PC-9 (cell line): ENCODE data around the gene RRAS. TPM values are rescaled to one million over a fixed set of nuclear protein-coding genes. Genes with fewer than 3 reads are reported as not detected.

ENCODE experiments used
- BruUV-seq: library from RNA; stranded (reverse); fragments of 400-500 nt; replicated peaks from 2 replicates; lab custom pipeline; 2021; lab: Mats Ljungman, UMichigan
- CTCF ChIA-PET: fragments of 300-600 bp; sonication (Branson Sonifier 250); formaldehyde crosslinking; loops from one replicate; lab custom pipeline; 2022; ENCODE audit warnings: antibody characterized with exemption; lab: Charles Lee
- POLR2A ChIA-PET: fragments of 300-600 bp; sonication (Branson Sonifier 250); formaldehyde crosslinking; loops from one replicate; lab custom pipeline; 2022; ENCODE audit warnings: antibody characterized with exemption; ENCODE audit not compliant: unreplicated experiment; lab: Charles Lee
- DNase-seq, 2 experiments: peaks; one replicate each; pipeline versions ENCODE4 v3.0.0 to v3.0.0-alpha.2; 2015 to 2022; ENCODE audit warnings: mixed read lengths in 1 of 2
- H2AFZ ChIP-seq: fragments of 200-600 bp; sonication (generic); 2 replicates; pipeline ENCODE4 v1.8.1; 2017; ENCODE audit warnings: antibody characterized with exemption
- H3F3A ChIP-seq: fragments of 200-600 bp; sonication (generic); 2 replicates; pipeline ENCODE4 v1.8.1; 2017; ENCODE audit warnings: antibody characterized with exemption, mild to moderate bottlenecking, low read depth; ENCODE audit not compliant: insufficient read depth
- H3K27ac ChIP-seq: fragments of 200-600 bp; sonication (generic); 2 replicates; pipeline ENCODE4 v1.6.1; 2016; ENCODE audit warnings: mixed run types
- H3K27me3 ChIP-seq: fragments of 200-600 bp; sonication (generic); 2 replicates; pipeline ENCODE4 v1.6.1; 2016; ENCODE audit warnings: low read depth, mixed run types; ENCODE audit not compliant: insufficient read depth
- H3K36me3 ChIP-seq: fragments of 200-600 bp; sonication (generic); 2 replicates; pipeline ENCODE4 v1.6.1; 2016; ENCODE audit warnings: low read depth, mixed run types
- H3K4me1 ChIP-seq: fragments of 200-600 bp; sonication (generic); replicated peaks from 2 replicates; pipeline ENCODE4 v1.6.1; 2016; ENCODE audit warnings: mixed run types; ENCODE audit not compliant: insufficient read depth
- H3K4me2 ChIP-seq: fragments of 200-600 bp; sonication (generic); 2 replicates; pipeline ENCODE4 v1.6.1; 2017; ENCODE audit warnings: mixed run types
- H3K4me3 ChIP-seq: fragments of 200-600 bp; sonication (generic); 2 replicates; pipeline ENCODE4 v1.6.1; 2016; ENCODE audit warnings: mixed run types
- H3K79me2 ChIP-seq: fragments of 200-600 bp; sonication (generic); 2 replicates; pipeline ENCODE4 v1.6.1; 2017; ENCODE audit warnings: low read depth, mixed run types
- H3K9me2 ChIP-seq: fragments of 200-600 bp; sonication (generic); 2 replicates; pipeline ENCODE4 v1.8.1; 2017; ENCODE audit warnings: mild to moderate bottlenecking; ENCODE audit not compliant: insufficient read depth
- H3K9me3 ChIP-seq: fragments of 200-600 bp; sonication (generic); 2 replicates; pipeline ENCODE4 v1.8.1; 2016; ENCODE audit warnings: low read depth; ENCODE audit not compliant: insufficient read depth
- H4K20me1 ChIP-seq: fragments of 200-600 bp; sonication (generic); 2 replicates; pipeline ENCODE4 v1.8.1; 2017; ENCODE audit not compliant: insufficient read depth
- CTCF ChIP-seq: fragments of 200-600 bp; sonication (generic); conservative IDR thresholded peaks from 2 replicates; pipeline ENCODE4 v1.6.1; 2017; ENCODE audit warnings: mixed run types, antibody characterized with exemption, mild to moderate bottlenecking, moderate library complexity
- EZH2 ChIP-seq: fragments of 200-600 bp; sonication (generic); IDR thresholded peaks from 2 replicates; pipeline ENCODE4 v1.8.0; 2017; ENCODE audit warnings: antibody characterized with exemption, low read depth
- intact Hi-C: fragments of 100-400 bp; cut with micrococcal nuclease; formaldehyde crosslinking; loops from one replicate; pipeline ENCODE4 v1.10.0; 2022; ENCODE audit not compliant: unreplicated experiment
- total RNA-seq: library from RNA; stranded (reverse); gene quantifications from 2 replicates; pipeline ENCODE4 v1.2.3, GENCODE V29; 2021

The RRAS gene
- total RNA-seq, 1 experiment from 2014 or later: 36.6 TPM

GRCh38 chr19:49642492-49643035, 2.6 kb upstream of the RRAS start:
- Histone ChIP-seq H3K36me3 (peaks cover 11% of the 10 kb centered on the region), H3K4me2 (peak overlapping the region; percentile 99), H3F3A (peaks cover 21% of the 10 kb centered on the region), H3K4me3 (peak overlapping the region; percentile 97), H4K20me1 (peaks cover 26% of the 10 kb centered on the region), H3K79me2 (peaks cover 58% of the 10 kb centered on the region), H3K4me1 (peaks cover 37% of the 10 kb centered on the region), H3K9me3 (no peaks in the 10 kb centered on the region), H2AFZ (peak overlapping the region; percentile 84), H3K27me3 (no peaks in the 10 kb centered on the region), H3K27ac (peak overlapping the region; percentile 65), H3K9me2 (no peaks in the 10 kb centered on the region)
- DNase-seq: no peak
- ChIA-PET CTCF (interaction anchor here (1.1 kb wide), 1 partner anchor 72 kb away, joined by 3 read pairs; no protein-coding TSS in a partner anchor), POLR2A (interaction anchor here (0.6 to 2.4 kb wide), 9 partner anchors 15 to 1254 kb away, joined by 3 to 25 read pairs (median 6); partner anchors contain the start of gene IRF3)
- intact Hi-C loops: loop anchor here (1.0 to 10.0 kb wide), 3 partner anchors 22 to 770 kb away; partner anchors contain the start of genes GYS1, PPP1R15A and RUVBL2
- TF ChIP-seq CTCF: no peak
- TF ChIP-seq EZH2: no peak
- BruUV-seq: TSS peak; percentile 0

- Histone ChIP-seq H2AFZ (peak within 1 kb of the TSS; percentile 84), H3K4me1 (peaks cover 37% of the 10 kb centered on the region), H3F3A (peaks cover 15% of the 10 kb centered on the region), H4K20me1 (peaks cover 21% of the 10 kb centered on the region), H3K27me3 (no peaks in the 10 kb centered on the region), H3K4me3 (peak within 1 kb of the TSS; percentile 97), H3K4me2 (peak within 1 kb of the TSS; percentile 99), H3K79me2 (peaks cover 52% of the 10 kb centered on the region), H3K36me3 (peaks cover 11% of the 10 kb centered on the region), H3K27ac (peak within 1 kb of the TSS; percentile 100), H3K9me3 (no peaks in the 10 kb centered on the region), H3K9me2 (no peaks in the 10 kb centered on the region)
- TF ChIP-seq EZH2 (no peak), CTCF (no peak)
- BruUV-seq: no TSS peak
- peak; percentile 96 to 100 for DNase-seq
- CTCF ChIA-PET: interaction anchor here (0.6 to 1.1 kb wide), 2 partner anchors 66 to 72 kb away, joined by 3 read pairs; no protein-coding TSS in a partner anchor
- POLR2A ChIA-PET: interaction anchor here (0.5 to 2.4 kb wide), 17 partner anchors 16 to 1255 kb away, joined by 3 to 25 read pairs (median 5); partner anchors contain the start of genes IRF3 and NOSIP
- intact Hi-C loops: loop anchor here (1.0 to 10.0 kb wide), 7 partner anchors 22 to 770 kb away; partner anchors contain the start of genes AKT1S1, ALDH16A1, GYS1 and NOSIP
Observed at GRCh38 chr19:49641688-49642491, 1.9 kb upstream of the RRAS start, which contains the start of gene SCAF1. TSS of gene SCAF1 (plus strand) at chr19:49642209. CDS start at chr19:49645027, 2,818 bp downstream.
